Fibroblast of lung (primary cell): Measurements from ENCODE around the gene BRINP3. TPM values are rescaled to one million over a fixed set of nuclear protein-coding genes. Genes with fewer than 3 reads are reported as not detected.

Source experiments
- DNase-seq, 2 donors: peaks; one replicate each; pipeline versions ENCODE4 v3.0.0 to v3.0.0-alpha.2; 2010; ENCODE audit warnings: low read depth in 2 of 2
- H2AFZ ChIP-seq: 2 replicates; pipeline ENCODE4 v1.5.1; 2012; ENCODE audit warnings: low read length, control low read depth, inconsistent platforms
- H3K27ac ChIP-seq: 2 replicates; pipeline ENCODE4 v1.5.1; 2011; ENCODE audit warnings: low read length, control low read depth; ENCODE audit not compliant: insufficient read depth
- H3K27me3 ChIP-seq: 2 replicates; pipeline ENCODE4 v1.5.1; 2011; ENCODE audit warnings: mild to moderate bottlenecking, low read length; ENCODE audit not compliant: control insufficient read depth, insufficient read depth
- H3K36me3 ChIP-seq: 2 replicates; pipeline ENCODE4 v1.5.1; 2011; ENCODE audit warnings: low read length; ENCODE audit not compliant: control insufficient read depth, insufficient read depth
- H3K4me1 ChIP-seq: 2 replicates; pipeline ENCODE4 v1.5.1; 2011; ENCODE audit warnings: low read length; ENCODE audit not compliant: control insufficient read depth, insufficient read depth; ENCODE audit errors: extremely low read depth
- H3K4me2 ChIP-seq: 2 replicates; pipeline ENCODE4 v1.5.1; 2011; ENCODE audit warnings: low read length, control low read depth; ENCODE audit not compliant: insufficient read depth; ENCODE audit errors: extremely low read depth
- H3K4me3 ChIP-seq, 4 experiments: fragments of 200-600 bp in 1 of 4; sonication (generic) in 1 of 4; replicated peaks in 1 of 4; 2 replicates each; pipeline ENCODE4 v1.5.1; 2011 to 2016; ENCODE audit warnings: low read length in 4 of 4, low read depth in 3 of 4, mild to moderate bottlenecking in 3 of 4, control low read depth in 2 of 4, inconsistent platforms in 1 of 4, mixed read lengths in 1 of 4; ENCODE audit not compliant: insufficient read depth in 1 of 4; ENCODE audit errors: control extremely low read depth in 1 of 4
- H3K79me2 ChIP-seq: 2 replicates; pipeline ENCODE4 v1.5.1; 2012; ENCODE audit warnings: mild to moderate bottlenecking, low read length, inconsistent platforms; ENCODE audit not compliant: control insufficient read depth, insufficient read depth
- H3K9ac ChIP-seq: 2 replicates; pipeline ENCODE4 v1.5.1; 2011; ENCODE audit warnings: mild to moderate bottlenecking, low read length, control low read depth; ENCODE audit not compliant: insufficient read depth
- H3K9me3 ChIP-seq: 2 replicates; pipeline ENCODE4 v1.5.1; 2012; ENCODE audit warnings: low read depth, low read length; ENCODE audit not compliant: control insufficient read depth, insufficient read depth
- H4K20me1 ChIP-seq: 2 replicates; pipeline ENCODE4 v1.5.1; 2011; ENCODE audit warnings: low read length; ENCODE audit not compliant: control insufficient read depth, insufficient read depth; ENCODE audit errors: extremely low read depth
- EZH2 ChIP-seq: IDR thresholded peaks from 2 replicates; pipeline ENCODE4 v1.5.1; 2012; ENCODE audit warnings: low read length, control low read depth, mild to moderate bottlenecking; ENCODE audit errors: missing control alignments
- polyA plus RNA-seq, 2 donors: library from polyadenylated mRNA; depleted of rRNA in 1 of 2; stranded (reverse) in 1 of 2; unstranded in 1 of 2; fragments of >200 nt; gene quantifications; 2 replicates each; pipeline ENCODE4 v1.2.1, GENCODE V29; 2011 to 2012; ENCODE audit warnings: missing spikeins in 1 of 2
- total RNA-seq: library from RNA; depleted of rRNA; stranded (reverse); fragments of >200 nt; gene quantifications from 2 replicates; pipeline ENCODE4 v1.2.1, GENCODE V29; 2014
- TF ChIP-seq, protein P1 (sequence below), 2 donors: IDR thresholded peaks in 1 of 2; conservative IDR thresholded peaks in 1 of 2; 1 replicate in 1 of 2; 2 replicates in 1 of 2; pipeline ENCODE4 v1.5.1; 2011 to 2012; ENCODE audit warnings: low read length in 2 of 2, control low read depth in 1 of 2, inconsistent platforms in 1 of 2, low read depth in 1 of 2, mild to moderate bottlenecking in 1 of 2

The BRINP3 gene
- total and polyA plus RNA-seq, 2 donors (not counting 1 experiment from before 2014, with no cell fraction given) = 0.26 to 18.8 TPM

DNA sequence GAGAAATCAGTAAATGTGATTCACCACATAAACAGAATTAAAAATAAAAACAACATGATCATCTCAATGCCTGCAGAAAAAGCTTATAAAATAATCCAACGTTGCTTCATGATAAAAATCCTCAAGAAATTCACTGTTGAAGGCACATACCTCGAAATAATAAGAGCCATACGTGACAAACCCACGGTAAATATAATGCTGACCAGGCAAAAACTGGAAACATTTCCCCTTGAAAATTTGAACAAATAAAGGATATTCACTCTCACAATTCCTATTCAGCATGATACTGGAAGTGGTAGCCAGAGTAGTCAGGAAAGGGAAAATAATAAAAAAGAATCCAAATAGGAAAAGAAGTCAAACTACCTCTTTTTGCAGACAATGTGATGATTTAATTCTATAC, 148.8 kb downstream of the BRINP3 start:
- Histone ChIP-seq H3K4me2 (no peak overlapping the region), H3K36me3 (no peaks in the 10 kb centered on the region), H3K4me1 (no peaks in the 10 kb centered on the region), H3K9ac (no peak overlapping the region), H3K27ac (no peak overlapping the region), H3K27me3 (no peaks in the 10 kb centered on the region), H3K79me2 (no peaks in the 10 kb centered on the region), H3K4me3 (no peak overlapping the region), H2AFZ (no peak overlapping the region), H4K20me1 (no peaks in the 10 kb centered on the region), H3K9me3 (no peaks in the 10 kb centered on the region)
- no peak for DNase-seq
- TF ChIP-seq, protein P1, sequence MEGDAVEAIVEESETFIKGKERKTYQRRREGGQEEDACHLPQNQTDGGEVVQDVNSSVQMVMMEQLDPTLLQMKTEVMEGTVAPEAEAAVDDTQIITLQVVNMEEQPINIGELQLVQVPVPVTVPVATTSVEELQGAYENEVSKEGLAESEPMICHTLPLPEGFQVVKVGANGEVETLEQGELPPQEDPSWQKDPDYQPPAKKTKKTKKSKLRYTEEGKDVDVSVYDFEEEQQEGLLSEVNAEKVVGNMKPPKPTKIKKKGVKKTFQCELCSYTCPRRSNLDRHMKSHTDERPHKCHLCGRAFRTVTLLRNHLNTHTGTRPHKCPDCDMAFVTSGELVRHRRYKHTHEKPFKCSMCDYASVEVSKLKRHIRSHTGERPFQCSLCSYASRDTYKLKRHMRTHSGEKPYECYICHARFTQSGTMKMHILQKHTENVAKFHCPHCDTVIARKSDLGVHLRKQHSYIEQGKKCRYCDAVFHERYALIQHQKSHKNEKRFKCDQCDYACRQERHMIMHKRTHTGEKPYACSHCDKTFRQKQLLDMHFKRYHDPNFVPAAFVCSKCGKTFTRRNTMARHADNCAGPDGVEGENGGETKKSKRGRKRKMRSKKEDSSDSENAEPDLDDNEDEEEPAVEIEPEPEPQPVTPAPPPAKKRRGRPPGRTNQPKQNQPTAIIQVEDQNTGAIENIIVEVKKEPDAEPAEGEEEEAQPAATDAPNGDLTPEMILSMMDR (conservative IDR thresholded peaks at IDR 0.05 in 1 of 2, IDR thresholded peaks at IDR 0.05 in 1 of 2; ENCODE audit: low read depth in 1 of 2, low read length in 2 of 2) = no peak
- no peak for TF ChIP-seq EZH2

DNA sequence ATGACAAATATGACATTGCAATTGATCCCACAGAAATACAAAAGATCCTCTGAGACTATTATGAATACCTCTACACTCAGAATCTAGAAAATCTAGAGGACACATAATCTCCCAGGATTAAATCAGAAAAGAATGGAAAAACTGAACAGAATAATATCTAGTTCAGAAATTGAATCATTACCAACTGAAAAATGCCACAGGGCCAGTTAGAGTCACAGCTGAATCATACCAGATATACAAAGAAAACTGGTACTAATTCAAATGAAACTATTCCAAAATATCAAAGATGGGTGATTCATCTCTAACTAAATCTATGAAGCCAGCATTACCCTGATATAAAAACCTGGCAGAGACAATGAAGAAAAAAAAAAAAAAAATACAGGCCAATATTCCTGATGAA, 149.3 kb downstream of the BRINP3 start:
- no peak overlapping the region for H3K4me3 ChIP-seq
- no peaks in the 10 kb centered on the region for H4K20me1 ChIP-seq
- no peaks in the 10 kb centered on the region for H3K79me2 ChIP-seq
- no peaks in the 10 kb centered on the region for H3K36me3 ChIP-seq
- no peak overlapping the region for H3K9ac ChIP-seq
- no peaks in the 10 kb centered on the region for H3K9me3 ChIP-seq
- H3K4me1 ChIP-seq = no peaks in the 10 kb centered on the region
- H3K27ac ChIP-seq = no peak overlapping the region
- TF ChIP-seq EZH2 = no peak
- TF ChIP-seq, protein P1 (conservative IDR thresholded peaks at IDR 0.05 in 1 of 2, IDR thresholded peaks at IDR 0.05 in 1 of 2; ENCODE audit: low read depth in 1 of 2, low read length in 2 of 2) = no peak
- H3K27me3 ChIP-seq = no peaks in the 10 kb centered on the region
- H2AFZ ChIP-seq = no peak overlapping the region
- H3K4me2 ChIP-seq = no peak overlapping the region
- DNase-seq = peak; percentile 13 to 44

DNA sequence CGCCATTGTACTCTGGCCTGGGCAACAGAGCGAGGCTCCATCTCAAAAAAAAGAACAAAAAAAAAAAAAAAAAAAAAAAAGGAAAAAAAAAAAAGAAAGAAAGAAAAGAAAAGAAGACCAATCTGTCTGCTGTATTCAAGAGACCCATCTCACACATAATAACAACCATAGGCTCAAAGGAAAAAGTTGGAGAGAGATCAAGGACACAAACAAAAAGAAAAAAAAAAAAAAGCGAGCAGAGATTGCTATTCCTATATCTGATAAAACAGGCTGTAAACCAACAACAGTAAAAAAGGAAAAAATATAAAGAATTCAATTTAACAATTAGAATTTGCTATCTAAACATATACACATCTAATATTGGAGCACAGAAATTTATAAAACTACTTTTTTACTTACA, 150.4 kb downstream of the BRINP3 start:
- Histone ChIP-seq H3K4me2 (no peak overlapping the region), H3K27me3 (no peaks in the 10 kb centered on the region), H3K79me2 (no peaks in the 10 kb centered on the region), H3K27ac (no peak overlapping the region), H3K4me3 (no peak overlapping the region), H4K20me1 (no peaks in the 10 kb centered on the region), H3K9ac (no peak overlapping the region), H3K4me1 (no peaks in the 10 kb centered on the region), H2AFZ (no peak overlapping the region), H3K36me3 (no peaks in the 10 kb centered on the region), H3K9me3 (no peaks in the 10 kb centered on the region)
- DNase-seq = no peak
- TF ChIP-seq, protein P1 (conservative IDR thresholded peaks at IDR 0.05 in 1 of 2, IDR thresholded peaks at IDR 0.05 in 1 of 2; ENCODE audit: low read depth in 1 of 2, low read length in 2 of 2) = no peak
- TF ChIP-seq EZH2 = no peak
